Fibroblast of skin of right quadriceps (primary cell): ENCODE data around the gene RTBDN.
"Not testable (repeated sequence)": the region's sequence is repeated elsewhere in the genome, so short reads cannot be mapped to it uniquely, and the experiment has no call there.

Source experiments
- DNase-seq: peaks from one replicate; pipeline ENCODE4 v3.0.0-alpha.2; 2013

The RTBDN gene

DNA sequence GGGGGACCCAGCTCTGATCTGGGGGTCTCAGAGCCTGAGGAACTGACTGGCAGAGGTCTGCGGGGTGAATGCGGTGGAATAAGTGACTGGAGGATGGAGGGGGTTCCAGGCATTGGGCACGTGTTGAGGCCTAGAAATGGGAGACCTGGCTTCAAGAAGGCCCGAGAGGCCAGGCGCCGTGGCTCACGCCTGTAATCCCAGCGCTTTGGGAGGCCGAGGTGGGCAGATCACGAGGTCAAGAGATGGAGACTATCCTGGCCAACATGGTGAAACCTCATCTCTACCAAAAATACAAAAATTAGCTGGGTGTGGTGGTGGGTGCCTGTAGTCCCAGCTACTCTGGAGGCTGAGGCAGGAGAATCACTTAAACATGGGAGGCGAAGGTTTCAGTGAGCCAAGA lies 16.6 kb downstream of the RTBDN start:
- not testable (repeated sequence) for DNase-seq

DNA sequence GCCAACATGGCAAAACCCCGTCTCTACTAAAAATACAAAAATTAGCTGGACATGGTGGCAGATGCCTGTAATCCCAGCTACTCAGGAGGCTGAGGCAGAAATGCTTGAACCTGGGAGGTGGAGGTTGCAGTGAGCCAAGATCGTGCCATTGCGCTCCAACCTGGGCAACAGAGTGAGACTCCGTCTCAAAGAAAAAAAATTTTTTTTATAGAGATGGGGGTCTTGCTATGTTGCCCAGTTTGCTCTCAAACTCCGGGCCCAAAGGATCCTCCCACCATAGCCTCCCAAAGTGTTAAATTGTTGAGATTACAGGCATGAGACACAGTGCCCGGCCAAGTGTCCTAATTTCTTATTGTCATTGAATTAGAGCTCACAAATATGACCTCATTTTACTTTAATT lies 17.2 kb downstream of the RTBDN start:
- not testable (repeated sequence) for DNase-seq

DNA sequence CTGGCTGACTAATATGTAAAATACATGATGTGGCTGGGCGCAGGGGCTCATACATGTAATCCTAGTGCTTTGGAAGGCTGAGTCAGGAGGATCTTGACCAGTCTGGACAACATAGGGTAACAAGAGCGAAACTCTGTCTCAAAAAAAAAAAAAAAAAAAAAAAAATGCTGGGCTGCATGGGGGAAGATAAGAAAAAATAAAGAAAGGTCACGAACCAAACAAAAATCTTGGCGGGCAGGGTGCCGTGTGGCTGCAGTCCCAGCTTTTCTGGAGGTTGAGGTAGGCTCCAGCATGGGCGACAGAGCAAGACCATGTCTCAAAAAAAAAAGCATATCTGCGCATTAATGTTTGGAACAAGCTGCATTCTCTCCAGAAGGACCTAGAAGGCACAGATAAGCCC lies 19.3 kb downstream of the RTBDN start:
- no peak for DNase-seq

DNA sequence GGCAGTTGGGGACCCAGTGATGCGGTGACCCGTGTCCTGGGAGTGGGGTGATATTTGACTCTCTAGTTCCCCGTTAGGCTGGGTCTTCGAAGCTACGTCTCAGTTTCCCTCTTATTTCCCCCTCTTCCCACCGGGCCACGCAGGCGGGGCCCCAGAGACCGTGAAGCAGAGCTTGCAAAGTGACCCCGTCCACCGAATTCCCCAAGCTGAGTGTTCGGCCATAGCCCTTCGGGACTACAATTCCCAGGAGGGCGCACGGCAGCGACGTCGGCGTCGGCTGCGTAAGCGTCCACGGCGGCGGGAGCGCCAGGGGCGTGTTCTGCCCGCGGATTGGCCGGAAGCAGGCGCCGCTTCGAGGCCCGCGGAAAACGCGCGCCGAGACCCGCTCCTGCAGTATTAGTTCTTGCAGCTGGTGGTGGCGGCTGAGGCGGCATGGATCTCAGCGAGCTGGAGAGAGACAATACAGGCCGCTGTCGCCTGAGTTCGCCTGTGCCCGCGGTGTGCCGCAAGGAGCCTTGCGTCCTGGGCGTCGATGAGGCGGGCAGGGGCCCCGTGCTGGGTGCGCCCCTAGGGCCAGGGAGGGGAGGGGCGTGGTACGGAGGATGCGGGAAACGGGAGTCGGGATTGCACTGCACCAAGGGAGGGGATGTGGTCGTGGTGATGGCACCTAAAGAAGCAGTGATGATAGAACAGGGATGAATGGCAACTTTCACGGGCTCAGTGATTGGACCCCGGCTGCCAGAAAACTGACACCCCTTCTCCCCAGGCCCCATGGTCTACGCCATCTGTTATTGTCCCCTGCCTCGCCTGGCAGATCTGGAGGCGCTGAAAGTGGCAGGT lies 27.9 kb downstream of the RTBDN start, which contains the start of gene RNASEH2A:
RNASEH2A (plus strand) TSS at position 343 of the 840 bp plus-strand sequence; CDS start at position 433, 90 bp downstream.
- peak; percentile 88 for DNase-seq

DNA sequence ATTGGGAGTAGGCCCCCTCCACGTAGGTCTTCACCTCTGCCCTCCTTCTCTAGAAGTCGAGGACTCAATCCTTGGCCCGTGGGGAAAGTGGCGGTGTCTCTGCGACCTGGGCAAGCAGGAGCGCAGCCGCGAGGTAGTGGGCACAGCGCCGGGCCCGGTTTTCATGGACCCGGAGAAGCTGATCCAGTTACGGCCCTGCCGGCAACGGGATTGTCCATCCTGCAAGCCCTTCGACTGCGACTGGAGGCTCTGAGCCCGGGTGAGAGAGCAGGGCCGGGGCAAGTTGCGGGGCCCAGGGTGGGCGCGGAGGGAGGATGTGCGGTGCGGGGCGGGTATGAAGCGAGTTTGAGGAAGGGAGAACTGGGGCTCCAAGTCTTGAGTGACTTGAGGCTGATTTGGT lies 30.3 kb downstream of the RTBDN start:
- DNase-seq: no peak

DNA sequence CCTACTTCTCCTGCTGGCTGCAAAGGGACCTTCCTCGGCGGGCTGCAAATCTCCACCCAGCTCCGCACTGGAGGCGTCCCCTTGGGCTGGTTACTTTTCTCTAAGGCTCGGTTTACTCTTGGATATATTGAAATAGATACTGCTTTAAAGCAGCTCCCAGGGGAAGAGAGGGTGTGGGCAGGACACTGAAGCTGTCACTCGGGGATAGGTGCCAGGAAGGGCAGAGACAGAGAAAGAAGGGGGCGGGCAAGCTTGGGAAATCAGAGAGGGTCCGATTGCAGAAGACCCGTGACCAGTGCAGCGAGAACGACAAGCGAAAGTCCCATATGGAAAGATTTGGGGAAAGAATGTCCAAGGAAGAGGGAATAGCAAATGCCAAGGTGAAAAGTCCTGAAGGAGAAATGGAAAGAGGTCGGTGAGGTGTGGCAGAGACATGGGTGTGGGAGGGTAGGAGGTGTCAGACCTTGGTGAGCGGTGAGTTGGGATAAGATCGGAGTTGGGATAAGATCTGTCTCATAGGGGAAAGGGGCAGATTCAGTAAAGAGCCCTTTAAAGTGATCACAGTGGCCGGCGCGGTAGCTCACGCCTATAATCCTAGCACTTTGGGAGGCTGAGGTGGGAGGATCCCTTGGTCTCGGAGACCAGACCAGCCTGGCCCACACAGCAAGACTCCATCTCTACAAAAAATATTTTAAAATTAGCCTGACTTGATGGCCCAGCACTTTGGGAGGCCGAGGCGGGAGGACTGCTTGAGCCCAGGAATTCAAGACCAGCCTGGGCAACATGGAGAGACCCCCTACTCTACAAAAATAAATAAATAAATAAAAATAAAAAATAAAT lies 31.9 kb downstream of the RTBDN start:
- DNase-seq: no peak

DNA sequence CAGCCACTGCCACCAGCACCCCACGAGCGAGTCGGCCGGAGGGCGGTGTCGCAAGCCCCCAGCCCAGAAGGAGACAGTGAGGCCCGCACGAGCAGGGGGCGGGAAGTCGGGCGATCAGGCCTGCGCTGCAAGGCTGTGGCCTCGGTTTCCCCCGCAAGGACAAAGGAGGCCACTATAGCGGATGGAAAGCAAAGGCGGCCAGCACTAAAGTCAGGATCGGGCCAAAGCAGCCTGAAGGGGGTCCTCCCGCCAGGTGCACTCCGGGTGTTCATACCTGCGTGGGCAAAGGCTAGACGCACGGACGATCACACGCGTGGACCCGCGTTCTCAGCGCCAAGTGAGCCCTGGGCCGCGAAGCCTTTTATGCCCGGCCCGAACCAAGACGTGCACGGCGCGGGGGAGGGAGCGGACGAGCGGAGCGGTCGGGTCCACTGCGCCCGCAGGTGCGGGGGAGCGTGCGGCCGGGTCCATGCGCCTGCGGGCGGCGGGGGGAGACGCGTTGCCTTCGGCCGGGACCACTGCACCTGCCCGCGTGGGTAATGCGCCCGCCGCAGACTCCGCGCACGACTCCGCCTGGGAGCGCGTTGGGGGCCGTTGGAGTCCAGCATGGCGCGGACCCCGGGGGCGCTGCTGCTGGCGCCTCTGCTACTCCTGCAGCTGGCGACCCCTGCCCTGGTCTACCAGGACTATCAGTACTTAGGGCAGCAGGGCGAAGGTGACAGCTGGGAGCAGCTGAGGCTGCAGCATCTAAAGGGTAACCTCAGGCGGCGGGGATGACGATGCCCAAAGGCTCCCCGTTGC lies 32.7 kb downstream of the RTBDN start, which contains the start of the genes PRDX2 and THSD8:
PRDX2 (minus strand) TSS at position 335 of the 801 bp plus-strand sequence. CDS start 539 bp downstream, outside the sequence.
THSD8 (plus strand) TSS at position 604 of the 801 bp plus-strand sequence; CDS start at position 607, 3 bp downstream.
- DNase-seq: peak; percentile 69

DNA sequence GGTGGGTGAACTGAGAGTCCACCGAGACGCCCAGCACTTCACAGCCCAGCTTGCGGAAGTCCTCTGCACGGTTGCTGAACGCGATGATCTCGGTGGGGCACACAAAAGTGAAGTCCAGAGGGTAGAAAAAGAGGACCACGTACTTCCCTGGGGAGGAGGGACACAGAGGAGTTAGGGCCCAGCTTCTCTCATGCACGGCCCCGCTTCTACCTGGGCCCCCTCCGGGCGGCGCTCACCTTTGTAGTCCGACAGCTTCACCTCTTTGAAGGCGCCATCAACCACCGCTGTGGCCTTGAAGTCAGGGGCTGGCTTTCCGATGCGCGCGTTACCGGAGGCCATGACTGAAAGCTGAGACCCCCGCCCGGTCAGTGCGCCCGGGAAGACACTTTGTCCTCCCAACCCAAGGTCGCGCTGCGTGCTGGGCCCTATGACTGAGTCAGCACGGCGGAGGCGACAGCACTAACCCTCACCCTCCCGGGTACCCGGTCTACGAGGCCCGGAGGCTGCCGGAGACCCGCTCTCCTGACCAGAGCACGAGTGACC lies 33.4 kb downstream of the RTBDN start:
- no peak for DNase-seq

DNA sequence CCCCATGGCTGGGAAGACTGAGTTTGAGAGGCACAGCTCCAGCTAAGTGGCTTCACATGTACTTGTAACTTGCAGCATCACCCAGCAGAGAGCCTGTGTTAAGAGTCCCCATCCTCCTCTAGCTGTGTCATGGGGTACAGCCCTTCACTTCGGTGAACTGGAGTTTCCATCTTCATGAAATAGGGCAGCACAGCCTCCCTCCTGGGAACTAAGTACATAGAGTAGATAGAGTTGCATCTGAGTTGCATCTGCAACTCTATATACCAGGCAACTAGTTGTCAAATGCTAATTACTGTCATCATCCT lies 34.0 kb downstream of the RTBDN start:
- no peak for DNase-seq

DNA sequence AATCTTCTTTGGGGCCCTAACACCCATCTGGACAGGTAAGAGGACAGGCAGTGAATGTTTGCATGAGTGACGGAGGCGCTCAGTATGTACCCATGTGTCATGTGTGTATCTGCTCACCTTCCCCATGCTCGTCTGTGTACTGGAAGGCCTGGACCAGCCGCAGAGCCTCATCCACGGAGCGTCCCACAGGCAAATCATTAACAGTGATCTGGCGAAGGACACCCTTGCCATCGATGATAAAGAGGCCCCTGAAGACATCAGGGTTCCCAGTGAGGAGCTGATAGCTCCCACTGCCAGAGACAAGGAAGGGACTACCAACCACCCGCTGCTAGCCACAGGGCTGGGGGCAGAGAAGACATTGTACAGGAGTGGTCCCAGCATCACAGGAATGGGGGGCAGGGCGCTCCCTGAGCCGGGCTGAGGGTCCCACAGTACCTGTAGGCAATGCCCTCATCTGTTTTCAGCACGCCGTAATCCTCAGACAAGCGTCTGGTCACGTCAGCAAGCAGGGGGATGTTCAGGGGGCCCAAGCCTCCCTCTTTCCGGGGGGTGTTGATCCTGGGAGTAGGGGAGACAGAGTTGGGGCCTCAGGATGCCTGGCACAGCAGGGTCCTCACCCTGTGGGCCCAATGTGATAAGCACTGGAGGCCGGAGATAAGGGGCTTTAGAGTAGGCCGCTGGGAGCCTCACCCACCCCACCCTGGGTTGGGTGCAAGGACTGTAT lies 34.5 kb downstream of the RTBDN start:
- no peak for DNase-seq

DNA sequence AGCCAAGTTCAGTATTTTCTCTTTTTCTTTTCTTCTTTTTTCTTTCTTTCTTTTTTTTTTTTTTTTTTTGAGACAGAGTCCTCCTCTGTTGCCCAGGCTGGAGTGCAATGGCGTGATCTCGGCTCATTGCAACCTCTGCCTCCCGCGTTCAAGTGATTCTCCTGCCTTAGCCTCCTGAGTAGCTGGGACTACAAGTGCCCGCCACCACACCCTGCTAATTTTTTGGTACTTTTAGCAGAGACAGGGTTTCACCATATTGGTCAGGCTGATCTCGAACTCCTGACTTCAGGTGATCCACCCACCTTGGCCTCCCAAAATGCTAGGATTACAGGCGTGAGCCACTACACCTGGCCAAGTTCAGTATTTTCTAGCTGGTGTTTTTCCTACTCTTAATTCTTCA lies 36.8 kb downstream of the RTBDN start:
- not testable (repeated sequence) for DNase-seq

DNA sequence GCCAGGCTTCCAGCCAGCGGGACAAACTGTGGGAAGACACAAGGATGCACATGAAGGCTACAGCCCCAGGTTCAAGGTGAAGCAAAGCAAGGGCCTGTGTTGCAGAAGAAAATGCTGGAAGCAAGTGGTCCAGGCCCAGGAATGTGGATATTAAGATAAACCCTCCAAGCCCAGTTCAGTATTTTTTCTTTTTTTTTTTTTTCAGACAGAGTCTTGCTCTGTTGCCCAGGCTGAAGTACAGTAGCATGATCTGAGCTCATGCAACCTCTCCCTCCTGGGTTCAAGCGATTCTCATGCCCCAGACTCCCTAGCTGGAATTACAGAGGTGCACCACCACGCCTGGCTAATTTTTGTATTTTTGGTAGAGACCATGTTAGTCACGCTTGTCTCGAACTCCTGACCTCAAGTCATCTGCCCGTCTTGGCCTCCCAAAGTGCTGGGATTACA lies 37.2 kb downstream of the RTBDN start:
- no peak for DNase-seq

DNA sequence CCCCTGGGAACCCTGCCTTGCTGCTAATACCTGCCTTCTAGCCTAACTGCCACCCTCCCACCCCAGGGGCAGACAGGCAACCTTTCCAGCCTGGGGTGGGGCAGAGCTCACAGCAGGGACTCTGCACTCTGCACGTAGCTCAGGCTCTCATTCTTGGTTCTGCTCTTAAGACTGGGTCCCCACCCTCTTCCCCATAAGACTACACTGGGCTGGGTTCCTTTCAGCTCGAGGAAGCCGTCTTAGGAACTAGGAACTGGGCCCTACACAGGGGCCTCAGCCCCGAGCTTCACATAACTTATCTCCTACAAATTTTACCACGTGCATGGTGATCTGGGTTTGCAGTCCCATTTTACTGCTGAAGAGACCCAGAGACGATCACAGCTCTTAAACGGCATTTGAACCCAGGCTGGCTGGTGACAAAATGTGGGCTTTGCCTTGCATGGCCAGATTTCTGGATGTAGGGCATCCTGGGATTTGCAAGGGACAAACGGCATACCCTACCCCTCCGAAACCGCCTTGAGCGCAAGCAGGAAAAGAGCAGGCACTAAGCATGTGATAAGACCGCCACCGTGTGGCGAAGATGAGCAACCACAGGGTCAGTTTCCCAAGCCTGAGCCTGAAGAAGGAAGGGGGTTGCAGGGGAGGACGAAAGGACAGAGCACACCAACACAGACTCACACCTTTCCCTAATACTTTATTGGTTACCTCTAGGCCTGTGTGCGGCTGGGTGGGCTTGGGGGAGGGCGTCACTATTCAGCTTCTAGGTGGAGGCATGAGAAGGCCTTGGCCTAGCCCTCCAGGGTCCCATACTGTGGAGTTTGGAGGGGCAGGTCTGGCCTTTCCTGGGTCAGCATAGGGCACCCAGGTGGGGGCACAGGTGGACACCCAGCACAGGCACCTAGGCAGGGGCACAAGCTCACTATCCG lies 38.0 kb downstream of the RTBDN start:
- DNase-seq: peak; percentile 78

DNA sequence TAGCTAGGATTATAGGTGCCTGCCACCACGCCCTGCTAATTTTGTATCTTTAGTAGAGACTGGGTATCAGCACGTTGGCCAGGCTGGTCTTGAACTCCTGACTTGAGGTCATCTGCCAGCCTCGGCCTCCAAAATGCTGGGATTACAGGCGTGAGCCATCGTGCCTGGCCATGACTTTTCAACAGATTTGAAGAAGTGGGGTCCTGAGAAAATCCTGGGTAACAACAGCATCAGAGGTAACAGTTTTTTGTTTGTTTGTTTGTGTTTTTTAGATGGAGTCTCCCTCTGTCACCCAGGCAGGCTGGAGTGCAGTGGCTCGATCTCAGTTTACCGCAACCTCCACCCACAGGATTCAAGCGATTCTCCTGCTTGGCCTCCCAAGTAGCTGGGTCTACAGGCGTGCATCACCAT lies 39.4 kb downstream of the RTBDN start:
- no peak for DNase-seq

DNA sequence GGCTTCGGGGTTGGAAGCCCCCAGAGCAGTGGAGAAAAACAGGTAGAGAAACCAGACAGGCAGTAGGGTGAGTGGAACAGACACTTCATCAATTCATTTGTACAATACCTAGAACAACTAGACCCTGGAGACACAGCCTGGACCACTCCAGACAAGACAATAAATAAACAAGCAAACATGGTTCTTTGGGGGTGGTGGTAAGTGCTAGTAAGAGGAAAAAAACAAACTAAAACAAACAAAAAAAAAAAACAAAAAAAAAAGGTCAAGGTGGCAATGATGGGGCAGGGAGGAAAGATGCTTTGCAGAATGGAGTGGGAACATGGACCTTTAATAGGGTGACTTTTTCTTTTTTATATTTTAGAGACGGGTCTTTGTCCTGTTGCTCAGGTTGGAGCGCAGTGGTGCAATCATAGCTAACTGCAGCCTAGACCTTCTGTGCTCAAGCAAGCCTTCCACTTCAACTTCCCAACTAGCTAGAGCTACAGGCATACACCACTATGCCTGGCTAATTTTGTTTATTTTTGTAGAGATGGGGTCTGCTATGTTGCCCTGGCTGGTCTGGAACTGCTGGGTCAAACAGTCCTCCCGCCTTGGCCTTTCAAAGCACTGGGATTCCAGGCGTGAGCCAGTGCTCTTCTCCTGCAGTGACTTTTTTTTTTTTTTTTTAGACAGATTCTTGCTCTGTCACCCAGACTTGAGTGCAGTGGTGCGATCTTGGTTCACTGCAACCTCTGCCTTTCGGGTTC lies 40.0 kb downstream of the RTBDN start:
- DNase-seq: no peak

DNA sequence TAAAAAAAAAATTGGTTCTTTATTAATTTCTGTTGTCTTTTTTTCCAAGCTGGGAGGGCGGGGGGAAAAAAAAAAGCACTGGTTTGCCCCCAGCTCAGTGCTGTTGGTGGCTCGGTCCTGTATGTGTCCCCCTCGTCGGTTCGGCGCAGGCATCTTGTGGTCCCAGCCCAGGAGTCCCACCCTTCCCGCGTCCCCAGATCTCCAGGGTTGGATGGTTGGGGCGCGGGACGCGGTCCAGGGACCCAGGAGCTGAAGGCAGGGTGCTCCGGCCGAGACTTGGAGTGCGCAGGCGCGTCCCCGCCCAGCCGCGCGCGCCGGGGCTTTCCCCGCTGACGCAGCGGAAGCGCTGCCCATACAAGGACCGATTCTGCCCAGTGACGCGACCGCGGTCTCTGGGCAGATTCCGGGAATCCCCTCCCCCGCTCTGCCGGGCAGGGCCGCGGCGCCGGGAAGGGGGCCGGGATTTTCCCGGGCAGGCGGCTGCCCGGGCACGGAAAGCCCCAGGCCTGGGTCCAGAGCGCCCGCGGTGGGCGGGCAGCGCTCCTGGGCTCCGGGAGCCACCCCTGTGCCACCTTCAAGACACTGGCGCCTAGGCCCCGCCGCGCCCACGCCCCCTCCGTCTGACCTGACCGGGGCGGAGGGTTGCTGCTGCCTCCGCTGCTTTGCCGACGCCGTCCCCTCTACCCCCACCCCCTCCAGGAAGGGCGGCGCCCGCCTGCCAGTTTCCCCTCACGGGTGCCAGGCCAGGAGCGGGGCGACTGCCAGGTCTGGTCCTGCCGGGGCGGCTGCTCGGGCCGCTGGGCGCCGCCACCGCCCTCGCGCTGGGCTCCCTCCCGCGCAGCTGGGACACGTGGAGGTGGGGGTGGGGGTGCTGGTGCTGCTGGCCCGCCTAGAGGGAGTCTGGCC lies 40.8 kb downstream of the RTBDN start:
- peak; percentile 95 for DNase-seq

DNA sequence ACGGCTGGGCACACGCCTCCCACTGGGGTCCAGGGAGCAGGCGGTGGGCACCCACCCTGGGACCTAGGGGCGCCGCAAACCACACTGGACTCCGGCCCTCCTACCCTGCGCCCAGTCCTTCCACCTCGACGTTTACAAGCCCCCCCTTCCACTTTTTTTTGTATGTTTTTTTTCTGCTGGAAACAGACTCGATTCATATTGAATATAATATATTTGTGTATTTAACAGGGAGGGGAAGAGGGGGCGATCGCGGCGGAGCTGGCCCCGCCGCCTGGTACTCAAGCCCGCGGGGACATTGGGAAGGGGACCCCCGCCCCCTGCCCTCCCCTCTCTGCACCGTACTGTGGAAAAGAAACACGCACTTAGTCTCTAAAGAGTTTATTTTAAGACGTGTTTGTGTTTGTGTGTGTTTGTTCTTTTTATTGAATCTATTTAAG lies 41.5 kb downstream of the RTBDN start:
- DNase-seq: no peak

DNA sequence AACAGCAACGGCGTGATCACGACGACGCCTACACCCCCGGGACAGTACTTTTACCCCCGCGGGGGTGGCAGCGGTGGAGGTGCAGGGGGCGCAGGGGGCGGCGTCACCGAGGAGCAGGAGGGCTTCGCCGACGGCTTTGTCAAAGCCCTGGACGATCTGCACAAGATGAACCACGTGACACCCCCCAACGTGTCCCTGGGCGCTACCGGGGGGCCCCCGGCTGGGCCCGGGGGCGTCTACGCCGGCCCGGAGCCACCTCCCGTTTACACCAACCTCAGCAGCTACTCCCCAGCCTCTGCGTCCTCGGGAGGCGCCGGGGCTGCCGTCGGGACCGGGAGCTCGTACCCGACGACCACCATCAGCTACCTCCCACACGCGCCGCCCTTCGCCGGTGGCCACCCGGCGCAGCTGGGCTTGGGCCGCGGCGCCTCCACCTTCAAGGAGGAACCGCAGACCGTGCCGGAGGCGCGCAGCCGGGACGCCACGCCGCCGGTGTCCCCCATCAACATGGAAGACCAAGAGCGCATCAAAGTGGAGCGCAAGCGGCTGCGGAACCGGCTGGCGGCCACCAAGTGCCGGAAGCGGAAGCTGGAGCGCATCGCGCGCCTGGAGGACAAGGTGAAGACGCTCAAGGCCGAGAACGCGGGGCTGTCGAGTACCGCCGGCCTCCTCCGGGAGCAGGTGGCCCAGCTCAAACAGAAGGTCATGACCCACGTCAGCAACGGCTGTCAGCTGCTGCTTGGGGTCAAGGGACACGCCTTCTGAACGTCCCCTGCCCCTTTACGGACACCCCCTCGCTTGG lies 42.1 kb downstream of the RTBDN start:
- DNase-seq: peak; percentile 57
